ENCODE data around the gene ENG.

The ENG gene

GRCh38 chr9:127855522-127855921, 1.1 kb upstream of the ENG start:
- no peak for DNase-seq (ENCODE audit: extremely low spot score)
- CTCF ChIA-PET = interaction anchor here (0.8 to 3.1 kb wide), 8 partner anchors 8 to 161 kb away, joined by 3 to 11 read pairs (median 4); partner anchors contain the start of gene TOR2A
- POLR2A ChIA-PET = no interaction called here
- no peak for TF ChIP-seq CTCF (IDR thresholded peaks at IDR 0.05; ENCODE audit: control extremely low read depth, extremely low read depth, low read depth, missing control alignments)

GRCh38 chr9:127854960-127855359, 502 bp upstream of the ENG start:
- ChIA-PET POLR2A (no interaction called here), CTCF (interaction anchor here (0.8 to 3.1 kb wide), 10 partner anchors 8 to 160 kb away, joined by 3 to 11 read pairs (median 4); partner anchors contain the start of gene TOR2A)
- DNase-seq (ENCODE audit: extremely low spot score) = no peak
- TF ChIP-seq CTCF (IDR thresholded peaks at IDR 0.05; ENCODE audit: control extremely low read depth, extremely low read depth, low read depth, missing control alignments) = no peak

- CTCF ChIA-PET = interaction anchor here (1.0 to 3.1 kb wide), 13 partner anchors 9 to 119 kb away, joined by 3 to 18 read pairs (median 4); partner anchors contain the start of genes CDK9, ST6GALNAC4 and TOR2A
- no peak for TF ChIP-seq CTCF (IDR thresholded peaks at IDR 0.05; ENCODE audit: control extremely low read depth, extremely low read depth, low read depth, missing control alignments)
- POLR2A ChIA-PET = interaction anchor here (1.2 kb wide), 1 partner anchor 50 kb away, joined by 3 read pairs; no protein-coding TSS in a partner anchor
- DNase-seq (ENCODE audit: extremely low spot score) = no peak
These were observed 910 bp downstream of the ENG start for GRCh38 chr9:127853312-127854183.

GRCh38 chr9:127852829-127853228, 1.6 kb downstream of the ENG start:
- TF ChIP-seq CTCF (IDR thresholded peaks at IDR 0.05; ENCODE audit: control extremely low read depth, extremely low read depth, low read depth, missing control alignments) = no peak
- CTCF ChIA-PET = interaction anchor here (0.8 to 3.1 kb wide), 10 partner anchors 8 to 118 kb away, joined by 3 to 18 read pairs (median 4); partner anchors contain the start of genes CDK9 and TOR2A
- DNase-seq (ENCODE audit: extremely low spot score) = no peak
- POLR2A ChIA-PET = interaction anchor here (1.2 kb wide), 1 partner anchor 49 kb away, joined by 3 read pairs; no protein-coding TSS in a partner anchor

- TF ChIP-seq CTCF (IDR thresholded peaks at IDR 0.05; ENCODE audit: control extremely low read depth, extremely low read depth, low read depth, missing control alignments) = no peak
- ChIA-PET POLR2A (interaction anchor here (0.6 kb wide), 1 partner anchor 41 kb away, joined by 7 read pairs; no protein-coding TSS in a partner anchor), CTCF (interaction anchor here (0.9 to 1.3 kb wide), 2 partner anchors 13 to 19 kb away, joined by 3 to 5 read pairs; no protein-coding TSS in a partner anchor)
- no peak for DNase-seq (ENCODE audit: extremely low spot score)
These were observed 4.1 kb downstream of the ENG start for GRCh38 chr9:127850286-127850830.

GRCh38 chr9:127848756-127849504, 5.5 kb downstream of the ENG start:
- DNase-seq (ENCODE audit: extremely low spot score) = no peak
- POLR2A ChIA-PET = no interaction called here
- no peak for TF ChIP-seq CTCF (IDR thresholded peaks at IDR 0.05; ENCODE audit: control extremely low read depth, extremely low read depth, low read depth, missing control alignments)
- CTCF ChIA-PET = interaction anchor here (1.3 kb wide), 1 partner anchor 21 kb away, joined by 5 read pairs; no protein-coding TSS in a partner anchor
